Measurements from ENCODE around the gene PACSIN2. TPM values are rescaled to one million over a fixed set of nuclear protein-coding genes. Genes with fewer than 3 reads are reported as not detected.

The PACSIN2 gene
- total and polyA plus RNA-seq, 2 of the 13 experiments (the other 11 are each of a cell fraction or from before 2014, with no cell fraction given) = 54.1 to 68.8 TPM

DNA sequence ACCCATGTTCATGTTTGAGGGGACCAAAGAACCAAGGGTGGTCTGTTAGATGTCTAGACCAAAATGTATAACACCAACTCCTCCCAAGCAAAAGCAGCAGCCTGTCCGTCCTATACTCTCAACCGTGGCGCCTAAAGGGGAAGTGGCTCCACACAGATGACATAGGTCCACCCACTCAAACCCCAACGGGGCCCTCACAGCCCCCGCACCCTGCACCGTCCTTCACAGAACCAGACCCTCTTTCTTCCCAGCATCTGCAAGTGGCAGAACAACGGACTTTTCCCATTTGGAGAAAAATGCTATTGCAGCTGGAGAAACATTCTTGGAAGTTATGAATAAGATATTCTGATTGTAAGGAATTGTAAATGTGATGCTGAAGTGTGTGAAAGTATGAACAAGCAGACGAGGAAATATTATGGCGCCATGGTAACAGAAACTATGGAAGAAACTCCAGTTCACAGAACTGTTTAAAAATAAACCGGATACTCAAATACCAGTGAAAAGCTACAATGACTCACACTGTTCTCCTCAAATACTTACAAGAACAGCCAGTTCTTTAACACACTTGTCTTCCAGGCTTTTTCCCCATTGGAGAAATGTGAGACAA lies 81.4 kb downstream of the PACSIN2 start:
- no peak for FAIRE-seq

DNA sequence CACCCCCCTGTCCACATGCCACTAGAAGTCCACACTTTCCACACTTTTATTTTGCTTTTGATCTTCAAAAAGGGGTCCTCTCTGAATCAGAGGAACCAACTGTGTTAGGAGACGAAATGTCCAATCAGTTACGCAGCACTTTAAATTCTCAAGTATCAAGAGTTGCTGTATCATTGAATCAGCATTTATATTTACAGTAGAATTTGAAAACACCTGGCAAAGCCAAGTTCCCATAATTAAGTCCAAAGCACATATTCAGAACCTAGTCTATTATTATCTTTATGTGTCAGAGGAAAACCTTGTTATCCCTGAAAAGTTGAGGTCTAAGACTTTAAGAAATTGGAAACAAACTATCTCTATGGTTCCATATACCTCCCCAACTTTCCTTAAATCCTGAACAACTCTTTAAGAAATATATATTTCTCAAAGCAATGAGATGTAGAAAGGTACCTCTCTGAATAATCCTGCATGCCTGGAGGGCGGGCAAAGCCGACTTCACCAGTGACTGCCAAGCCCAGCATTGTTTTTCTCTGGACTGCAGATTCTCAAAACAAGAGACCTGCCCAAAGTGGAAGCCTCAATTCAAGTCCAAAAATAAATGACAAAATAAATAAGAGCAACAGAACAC lies 82.0 kb downstream of the PACSIN2 start:
- Histone ChIP-seq H3K9ac (ENCODE audit: insufficient read depth, low read depth, low read length) (no peak overlapping the region), H3K4me1 (ENCODE audit: insufficient read depth, low read length) (peaks cover 91% of the 10 kb centered on the region), H3K36me3 (replicated peaks in 1 of 2; ENCODE audit: control insufficient read depth in 1 of 2, insufficient read depth in 2 of 2, low read length in 2 of 2) (peaks cover 6 to 8% of the 10 kb centered on the region in 2 experiments; a peak in 3 of 5 replicates), H3K9me3 (ENCODE audit: low read length) (no peaks in the 10 kb centered on the region), H3K4me3 (replicated peaks in 1 of 3; ENCODE audit: insufficient read depth in 1 of 3, low read depth in 2 of 3, low read length in 3 of 3) (no peak overlapping the region), H4K20me1 (ENCODE audit: insufficient read depth, low read length) (peaks cover 26% of the 10 kb centered on the region), H3K79me2 (ENCODE audit: insufficient read depth, low read length) (peaks cover 93% of the 10 kb centered on the region), H3K4me2 (ENCODE audit: low read depth, low read length) (no peak overlapping the region), H2AFZ (ENCODE audit: low read length) (no peak overlapping the region), H3K27ac (ENCODE audit: extremely low read length, insufficient read depth, low read length) (peak overlapping the region; percentile 43), H3K27me3 (ENCODE audit: control insufficient read depth in 1 of 2, insufficient read depth in 2 of 2, low read length in 2 of 2) (no peaks in the 10 kb centered on the region)
- intact Hi-C loops (cut with micrococcal nuclease; ENCODE audit: unreplicated experiment) (no loop called here), in situ Hi-C loops (cut with HindIII; ENCODE audit: extremely low pct_ligation_motif_present, low pct_unique_long_range_greater_than_20kb) (no loop called here)
- BruUV-seq (replicated peaks) = no TSS peak
- ATAC-seq = no peak
- ChIA-PET CTCF (ENCODE audit: low intra/inter-chr PET ratio, low total read pairs) (no interaction called here), POLR2A (no interaction called here)
- TF ChIP-seq ZNF451 (CRISPR knock-in tag; IDR thresholded peaks at IDR 0.05) (no peak), RAD51 (IDR thresholded peaks at IDR 0.05; ENCODE audit: borderline replicate concordance) (no peak), TARDBP (CRISPR knock-in tag; IDR thresholded peaks at IDR 0.05) (no peak), SALL1 (CRISPR knock-in tag; IDR thresholded peaks at IDR 0.05) (no peak)
- TF ChIP-seq, protein P1, sequence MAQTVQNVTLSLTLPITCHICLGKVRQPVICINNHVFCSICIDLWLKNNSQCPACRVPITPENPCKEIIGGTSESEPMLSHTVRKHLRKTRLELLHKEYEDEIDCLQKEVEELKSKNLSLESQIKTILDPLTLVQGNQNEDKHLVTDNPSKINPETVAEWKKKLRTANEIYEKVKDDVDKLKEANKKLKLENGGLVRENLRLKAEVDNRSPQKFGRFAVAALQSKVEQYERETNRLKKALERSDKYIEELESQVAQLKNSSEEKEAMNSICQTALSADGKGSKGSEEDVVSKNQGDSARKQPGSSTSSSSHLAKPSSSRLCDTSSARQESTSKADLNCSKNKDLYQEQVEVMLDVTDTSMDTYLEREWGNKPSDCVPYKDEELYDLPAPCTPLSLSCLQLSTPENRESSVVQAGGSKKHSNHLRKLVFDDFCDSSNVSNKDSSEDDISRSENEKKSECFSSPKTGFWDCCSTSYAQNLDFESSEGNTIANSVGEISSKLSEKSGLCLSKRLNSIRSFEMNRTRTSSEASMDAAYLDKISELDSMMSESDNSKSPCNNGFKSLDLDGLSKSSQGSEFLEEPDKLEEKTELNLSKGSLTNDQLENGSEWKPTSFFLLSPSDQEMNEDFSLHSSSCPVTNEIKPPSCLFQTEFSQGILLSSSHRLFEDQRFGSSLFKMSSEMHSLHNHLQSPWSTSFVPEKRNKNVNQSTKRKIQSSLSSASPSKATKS (CRISPR knock-in tag; IDR thresholded peaks at IDR 0.05) = no peak
- TF ChIP-seq, protein P2, sequence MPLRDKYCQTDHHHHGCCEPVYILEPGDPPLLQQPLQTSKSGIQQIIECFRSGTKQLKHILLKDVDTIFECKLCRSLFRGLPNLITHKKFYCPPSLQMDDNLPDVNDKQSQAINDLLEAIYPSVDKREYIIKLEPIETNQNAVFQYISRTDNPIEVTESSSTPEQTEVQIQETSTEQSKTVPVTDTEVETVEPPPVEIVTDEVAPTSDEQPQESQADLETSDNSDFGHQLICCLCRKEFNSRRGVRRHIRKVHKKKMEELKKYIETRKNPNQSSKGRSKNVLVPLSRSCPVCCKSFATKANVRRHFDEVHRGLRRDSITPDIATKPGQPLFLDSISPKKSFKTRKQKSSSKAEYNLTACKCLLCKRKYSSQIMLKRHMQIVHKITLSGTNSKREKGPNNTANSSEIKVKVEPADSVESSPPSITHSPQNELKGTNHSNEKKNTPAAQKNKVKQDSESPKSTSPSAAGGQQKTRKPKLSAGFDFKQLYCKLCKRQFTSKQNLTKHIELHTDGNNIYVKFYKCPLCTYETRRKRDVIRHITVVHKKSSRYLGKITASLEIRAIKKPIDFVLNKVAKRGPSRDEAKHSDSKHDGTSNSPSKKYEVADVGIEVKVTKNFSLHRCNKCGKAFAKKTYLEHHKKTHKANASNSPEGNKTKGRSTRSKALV (CRISPR knock-in tag; IDR thresholded peaks at IDR 0.05) = no peak
- FAIRE-seq = no peak
- DNase-seq (ENCODE audit: low spot score) = no peak
- 93% methylated on average over 4 of the region's 4 CpGs for WGBS (ENCODE audit: low lambda C conversion rate)

More for the DNA sequence above, 81.4 kb downstream of the PACSIN2 start:
- TF ChIP-seq RFX3 (CRISPR knock-in tag; IDR thresholded peaks at IDR 0.05) (peak; percentile 36; the same call in 1 of the 2 replicates), RFX1 (IDR thresholded peaks at IDR 0.05) (peak; percentile 40; the same call in 1 of the 2 replicates), ZNF30 (CRISPR knock-in tag; IDR thresholded peaks at IDR 0.05) (no peak), STAT5B (CRISPR knock-in tag; IDR thresholded peaks at IDR 0.05) (no peak)
- in situ Hi-C loops (cut with HindIII; ENCODE audit: extremely low pct_ligation_motif_present, low pct_unique_long_range_greater_than_20kb) (no loop called here), intact Hi-C loops (cut with micrococcal nuclease; ENCODE audit: unreplicated experiment) (no loop called here)
- Histone ChIP-seq H3K27ac (ENCODE audit: extremely low read length, insufficient read depth, low read length) (peak overlapping the region; percentile 44), H3K4me1 (ENCODE audit: insufficient read depth, low read length) (peaks cover 91% of the 10 kb centered on the region), H3K36me3 (replicated peaks in 1 of 2; ENCODE audit: control insufficient read depth in 1 of 2, insufficient read depth in 2 of 2, low read length in 2 of 2) (peaks cover 6 to 8% of the 10 kb centered on the region in 2 experiments; a peak in 3 of 5 replicates), H3K9me3 (ENCODE audit: low read length) (no peaks in the 10 kb centered on the region), H3K9ac (ENCODE audit: insufficient read depth, low read depth, low read length) (no peak overlapping the region), H3K4me3 (replicated peaks in 1 of 3; ENCODE audit: insufficient read depth in 1 of 3, low read depth in 2 of 3, low read length in 3 of 3) (no peak overlapping the region), H3K79me2 (ENCODE audit: insufficient read depth, low read length) (peaks cover 93% of the 10 kb centered on the region), H3K4me2 (ENCODE audit: low read depth, low read length) (no peak overlapping the region), H3K27me3 (ENCODE audit: control insufficient read depth in 1 of 2, insufficient read depth in 2 of 2, low read length in 2 of 2) (no peaks in the 10 kb centered on the region), H2AFZ (ENCODE audit: low read length) (no peak overlapping the region), H4K20me1 (ENCODE audit: insufficient read depth, low read length) (peaks cover 24% of the 10 kb centered on the region)
- ChIA-PET POLR2A (interaction anchor here (0.9 kb wide), 1 partner anchor 61 kb away, joined by 3 read pairs; no protein-coding TSS in a partner anchor), CTCF (ENCODE audit: low intra/inter-chr PET ratio, low total read pairs) (no interaction called here)
- ATAC-seq (no peak), DNase-seq (ENCODE audit: low spot score) (peak; percentile 33)
- BruUV-seq (replicated peaks) = no TSS peak
- WGBS (ENCODE audit: low lambda C conversion rate) = 89% methylated on average over 10 of the region's 10 CpGs
